Frontal cortex (tissue), 4 donors: ENCODE measurements around the gene SEL1L2. TPM values are rescaled to one million over a fixed set of nuclear protein-coding genes. Genes with fewer than 3 reads are reported as not detected.

Experiments used
- DNase-seq, 2 donors: peaks; one replicate each; pipeline ENCODE4 v3.0.0; 2012; ENCODE audit warnings: low spot score in 2 of 2
- FAIRE-seq: peaks from 2 replicates; lab custom pipeline; 2012; peaks lifted over from hg19 to GRCh38; lab: Jason Lieb, UNC
- total RNA-seq: library from RNA; depleted of rRNA; stranded (reverse); fragments of >200 nt; gene quantifications from one replicate; pipeline ENCODE4 v1.2.3, GENCODE V29; 2014
- donor health status: control.
- donor health status: control.
- donor health status: control.

SEL1L2 gene
- total RNA-seq, 1 donor from 2014 or later, result 0.41 TPM

DNA sequence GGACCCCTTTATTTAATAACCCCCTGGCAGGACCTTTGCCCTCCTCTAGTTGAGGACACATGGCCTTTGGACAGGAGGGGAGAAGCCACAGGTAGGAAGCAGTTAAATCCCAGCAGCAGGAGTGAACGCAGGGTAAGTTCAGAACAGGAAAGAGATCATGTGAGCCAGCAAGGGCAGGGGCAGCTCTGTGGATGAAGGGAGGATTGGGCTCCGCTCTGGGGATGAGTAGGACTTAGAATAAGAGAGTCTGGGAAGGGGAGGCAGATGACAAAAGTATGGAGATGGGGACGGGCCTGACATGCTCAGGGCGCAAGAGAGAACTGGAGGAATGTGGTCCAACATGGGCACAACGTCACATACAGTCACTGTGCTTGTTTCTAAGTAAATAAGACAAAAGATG lies 116.6 kb downstream of the SEL1L2 start:
- no peak for FAIRE-seq
- DNase-seq, result no peak

GRCh38 chr20:13870170-13870748 lies 120.2 kb downstream of the SEL1L2 start:
- no peak for DNase-seq
- FAIRE-seq, result no peak

- FAIRE-seq (no peak), DNase-seq (no peak)
Measured at GRCh38 chr20:13868331-13868730, 122.1 kb downstream of the SEL1L2 start.

- no peak for FAIRE-seq
Measured at GRCh38 chr20:13865791-13866351, 124.5 kb downstream of the SEL1L2 start.

DNA sequence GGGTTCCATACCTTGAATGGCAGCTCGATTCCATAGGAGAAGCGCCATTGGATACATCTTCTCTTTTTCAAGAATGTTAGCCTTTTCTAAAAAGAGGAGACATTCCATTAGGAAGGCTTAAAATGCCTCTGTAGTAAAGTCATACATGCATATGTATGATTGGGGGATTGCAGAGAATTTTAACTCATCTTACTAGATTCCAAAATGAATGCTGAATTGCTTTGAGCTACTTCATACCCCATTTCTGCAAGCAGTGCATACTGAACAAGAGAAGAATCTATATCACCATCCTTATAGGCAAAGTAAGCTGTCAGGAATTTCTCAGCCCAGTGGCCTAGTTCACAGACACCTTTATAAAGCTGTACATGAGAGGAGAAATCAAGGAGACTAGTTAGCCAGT lies 125.3 kb downstream of the SEL1L2 start:
- FAIRE-seq, result no peak
- DNase-seq, result no peak

More at GRCh38 chr20:13865791-13866351, 124.5 kb downstream of the SEL1L2 start:
- DNase-seq, result no peak

DNA sequence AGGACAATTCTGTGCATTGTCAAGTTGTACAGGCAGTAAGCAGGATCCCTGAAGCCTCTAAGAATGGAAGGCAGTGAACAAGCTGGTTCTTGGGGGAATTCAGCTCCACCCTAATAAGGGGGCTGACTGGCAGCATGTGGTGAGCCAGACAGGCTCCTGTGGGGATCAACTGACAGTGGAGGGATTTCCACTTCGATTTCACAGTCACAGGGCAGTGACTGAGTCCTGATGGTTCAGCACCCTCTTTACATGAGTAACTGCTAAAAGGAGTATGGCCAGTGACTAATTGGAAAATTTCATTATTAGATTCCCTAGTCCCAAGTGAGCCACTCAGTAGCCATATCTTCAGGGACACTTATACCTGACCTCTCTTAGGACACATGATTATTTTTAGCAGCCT lies 127.2 kb downstream of the SEL1L2 start:
- no peak for FAIRE-seq
- no peak for DNase-seq

GRCh38 chr20:13862245-13862644 lies 128.2 kb downstream of the SEL1L2 start:
- FAIRE-seq, result no peak
- DNase-seq, result no peak

DNA sequence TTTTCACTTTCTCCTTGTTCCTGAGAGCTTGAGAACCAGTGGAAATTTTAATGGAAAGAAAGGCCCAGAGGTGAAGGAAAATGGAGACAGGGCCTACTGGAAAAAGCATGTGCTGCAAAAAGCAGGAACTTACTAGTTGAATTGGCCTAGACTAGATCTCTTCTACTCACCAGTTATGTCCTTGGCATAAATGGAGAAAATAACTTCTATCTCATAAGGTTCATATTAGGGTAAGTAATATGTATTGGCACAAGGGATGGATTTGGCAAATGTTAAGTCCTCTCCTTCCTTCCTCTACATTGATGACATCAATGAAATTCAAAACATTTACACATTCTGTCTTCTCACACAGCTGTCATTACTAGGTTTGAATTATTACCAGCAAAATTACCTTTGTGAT lies 131.5 kb downstream of the SEL1L2 start:
- FAIRE-seq (no peak), DNase-seq (no peak)

DNA sequence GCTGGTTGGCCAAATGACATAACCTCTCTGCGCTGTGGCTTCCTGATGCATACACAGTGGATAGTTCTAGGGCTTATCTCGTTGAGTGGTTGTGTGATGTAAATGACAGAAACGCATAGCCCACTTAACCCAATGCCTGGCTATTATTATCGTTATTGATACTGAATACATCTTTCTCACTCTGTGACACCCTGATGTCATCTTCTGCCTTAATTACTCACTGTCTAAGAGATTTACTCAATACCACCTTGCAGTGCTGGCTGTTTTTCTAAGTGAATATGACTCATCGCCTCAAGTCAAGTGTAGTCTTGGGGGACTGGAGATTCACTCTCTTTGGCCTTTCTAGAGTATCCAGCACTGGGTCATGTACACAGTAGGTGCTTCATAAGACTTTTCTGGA lies 132.0 kb downstream of the SEL1L2 start:
- DNase-seq (no peak), FAIRE-seq (no peak)

DNA sequence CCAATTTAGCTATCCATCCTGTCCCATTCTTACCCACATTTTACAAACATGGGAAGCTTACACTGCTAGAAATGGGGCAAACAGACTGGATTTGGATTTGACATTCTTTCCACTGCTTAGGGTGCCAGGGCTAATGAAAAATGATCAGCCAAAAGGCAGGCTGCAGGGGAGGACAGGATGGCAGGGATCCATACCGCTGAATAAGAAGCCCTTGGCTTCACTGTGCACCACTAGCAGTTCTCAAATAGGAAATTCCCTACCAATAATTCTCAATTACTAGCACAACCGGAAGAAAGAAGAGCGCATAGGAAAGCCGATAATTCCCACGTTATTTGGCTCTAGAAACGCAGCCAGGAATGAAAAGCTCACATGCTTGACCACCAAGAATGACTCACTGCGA lies 132.5 kb downstream of the SEL1L2 start:
- no peak for DNase-seq
- FAIRE-seq, result no peak

DNA sequence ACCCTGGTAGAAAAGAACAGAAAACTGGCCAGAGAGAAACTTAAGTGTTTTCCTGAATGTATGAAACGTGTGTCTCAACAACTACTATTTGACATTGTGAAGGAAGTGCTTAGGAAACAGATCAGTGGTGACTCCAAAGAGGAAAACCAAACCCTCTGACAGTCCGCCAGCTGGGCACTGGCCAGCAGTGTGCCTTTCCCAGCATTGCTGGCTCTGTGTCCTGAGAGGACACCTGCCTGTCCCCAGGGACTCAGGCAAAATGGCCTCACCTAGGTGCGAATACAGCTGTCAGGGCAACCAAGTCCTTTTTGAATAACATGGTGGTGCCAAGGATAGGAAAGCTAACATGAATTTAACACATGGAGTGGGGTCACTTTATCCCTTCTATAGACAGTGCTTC lies 133.1 kb downstream of the SEL1L2 start:
- FAIRE-seq (no peak), DNase-seq (no peak)

DNA sequence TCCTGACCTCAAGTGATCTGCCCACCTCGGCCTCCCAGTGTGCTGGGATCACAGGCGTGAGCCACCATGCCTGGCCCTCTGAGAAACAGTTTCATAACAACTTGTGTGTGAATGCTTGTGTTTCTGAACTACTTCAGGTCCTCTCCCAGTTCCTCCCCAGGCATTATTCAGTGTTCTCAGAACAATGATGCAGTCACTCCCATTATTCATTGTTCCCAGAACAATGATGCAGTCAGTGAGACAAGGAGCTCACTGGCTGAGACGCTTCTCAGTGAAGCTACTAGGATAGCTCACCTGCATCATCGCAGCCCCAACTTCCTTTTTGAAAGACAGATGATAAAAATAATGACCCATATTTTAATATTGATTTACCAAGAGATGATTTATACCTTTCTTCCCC lies 134.1 kb downstream of the SEL1L2 start:
- DNase-seq (peak in 1 of 2 donors; percentile 12), FAIRE-seq (peak; percentile 49)

DNA sequence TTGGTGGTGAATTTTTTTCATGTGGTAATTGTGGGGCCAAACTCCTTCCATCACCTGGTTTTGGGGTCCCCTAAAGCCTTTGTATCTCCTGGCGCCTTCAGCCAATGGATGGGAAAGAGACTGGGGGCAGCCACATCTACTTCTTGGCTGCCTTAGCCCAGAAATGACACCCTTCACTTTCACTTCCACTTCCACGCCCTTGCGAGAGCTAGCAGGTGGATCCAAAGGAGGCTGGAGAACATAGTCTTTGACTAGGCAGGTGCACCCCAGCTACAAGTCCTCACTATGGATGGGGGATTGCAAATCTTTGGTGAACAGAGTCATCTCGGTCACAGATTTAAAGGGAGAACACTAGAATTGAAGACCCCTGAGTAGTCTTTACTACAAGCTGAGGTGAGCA lies 134.8 kb downstream of the SEL1L2 start:
- FAIRE-seq, result no peak
- DNase-seq, result no peak

- no peak for DNase-seq
- FAIRE-seq, result no peak
Measured at GRCh38 chr20:13852306-13852705, 138.1 kb downstream of the SEL1L2 start.

DNA sequence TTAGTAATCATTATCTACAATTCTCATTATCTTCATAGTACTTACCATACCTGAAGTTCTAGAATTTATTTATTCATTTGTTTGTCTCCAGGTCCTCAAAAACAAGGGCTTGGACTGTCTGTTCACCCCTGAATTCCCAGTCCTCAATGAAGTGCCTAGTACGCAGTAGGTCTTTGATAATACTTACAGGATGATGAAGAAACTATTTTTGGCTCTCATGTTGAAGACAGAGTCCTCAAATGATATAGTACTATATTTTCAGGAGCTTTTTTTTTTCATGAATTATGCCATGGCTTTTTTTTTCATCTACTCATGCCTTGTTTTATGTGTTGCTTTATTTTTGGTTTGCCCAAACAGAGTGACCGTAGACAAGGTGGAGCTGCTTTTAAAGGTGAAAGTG lies 139.1 kb downstream of the SEL1L2 start:
- no peak for FAIRE-seq
- DNase-seq, result no peak

GRCh38 chr20:13844296-13844695 lies 146.1 kb downstream of the SEL1L2 start:
- DNase-seq (no peak), FAIRE-seq (no peak)

DNA sequence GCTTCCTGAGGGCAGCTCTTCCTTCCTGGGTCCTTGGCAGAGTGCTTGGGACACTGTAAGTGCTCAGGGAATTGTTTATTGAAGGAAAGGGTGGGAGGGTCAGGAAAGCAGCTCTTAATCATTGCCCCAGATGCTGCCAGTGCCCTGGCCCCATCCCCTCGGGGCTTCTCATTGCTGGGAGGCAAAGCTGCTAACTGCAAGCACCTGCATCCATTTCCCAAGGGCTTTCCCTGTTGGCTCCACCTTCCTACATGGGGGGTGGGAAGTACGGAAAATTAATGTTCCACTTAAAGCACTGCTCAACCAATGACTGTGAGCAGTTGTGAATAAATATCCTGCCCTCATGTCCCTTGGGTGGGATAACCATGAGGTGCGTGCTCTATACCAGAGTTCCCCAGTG lies 149.2 kb downstream of the SEL1L2 start:
- DNase-seq (no peak), FAIRE-seq (no peak)

DNA sequence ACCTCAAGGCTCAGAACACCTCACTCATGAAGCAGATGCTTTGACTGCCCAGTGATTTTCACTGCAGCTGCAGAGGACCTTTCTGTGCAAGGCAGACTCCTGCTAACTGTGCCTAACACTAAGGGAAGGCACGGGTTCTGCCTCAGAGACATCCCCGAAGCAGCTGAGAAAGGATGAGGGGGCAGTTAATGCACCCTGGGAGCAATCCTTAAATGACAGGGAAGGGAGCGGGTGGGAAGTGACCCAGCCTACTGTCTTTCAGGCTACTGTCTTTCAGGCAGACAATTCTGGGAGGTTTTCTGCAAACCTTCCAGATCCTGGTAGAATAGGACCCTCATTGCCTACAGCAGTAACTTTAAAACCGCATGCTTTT lies 150.3 kb downstream of the SEL1L2 start:
- FAIRE-seq (no peak), DNase-seq (no peak)

DNA sequence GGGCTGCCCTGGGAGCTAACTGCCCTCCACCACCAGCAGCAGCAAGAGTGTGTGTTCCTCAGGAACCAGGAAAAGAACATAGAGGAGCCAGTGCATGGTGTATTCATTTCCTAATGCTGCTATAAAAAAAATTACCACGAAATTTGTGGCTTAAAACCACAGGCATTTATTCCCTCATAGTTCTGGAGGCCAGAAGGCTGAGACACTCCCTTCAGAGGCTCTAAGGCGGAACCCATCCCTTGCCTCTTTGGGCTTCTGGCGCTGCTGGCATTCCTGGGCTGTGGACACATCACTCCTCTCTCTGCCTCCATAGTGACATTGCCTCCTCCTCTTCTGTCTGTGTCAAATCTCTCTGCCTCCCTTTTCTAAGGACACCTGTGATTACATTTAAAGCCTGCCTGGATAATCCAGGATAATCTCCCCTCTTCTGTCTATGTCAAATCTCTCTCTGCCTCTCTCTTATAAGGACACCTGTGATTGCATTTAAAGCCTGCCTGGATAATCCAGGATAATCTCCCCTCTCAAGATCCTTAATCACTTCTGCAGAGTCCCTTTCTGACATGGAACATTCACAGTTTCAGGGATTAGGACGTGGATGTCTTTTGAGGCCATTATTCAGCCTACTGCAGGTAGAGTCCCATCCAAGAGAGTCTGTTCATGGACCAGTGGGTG lies 150.9 kb downstream of the SEL1L2 start:
- DNase-seq, result no peak
- FAIRE-seq, result no peak

DNA sequence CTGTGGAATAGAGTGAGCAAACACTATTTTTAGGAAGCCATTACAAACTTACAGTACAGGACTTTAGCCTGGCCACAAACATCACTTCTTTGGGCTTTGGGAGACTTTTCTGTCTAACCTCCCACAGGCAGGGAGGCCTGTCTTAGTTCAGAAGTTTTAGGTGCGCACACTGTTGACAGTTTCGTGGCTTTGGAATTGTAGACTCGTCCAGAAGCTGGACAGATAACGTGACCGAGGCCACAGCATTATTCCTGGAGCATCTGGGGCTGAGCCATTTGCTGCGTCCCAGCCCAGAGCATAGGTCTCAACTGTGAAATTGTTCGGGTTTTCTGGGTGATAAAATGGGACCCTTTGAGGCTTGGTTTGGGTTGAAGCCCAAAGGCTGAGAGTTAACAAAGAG lies 151.8 kb downstream of the SEL1L2 start:
- FAIRE-seq, result no peak

DNA sequence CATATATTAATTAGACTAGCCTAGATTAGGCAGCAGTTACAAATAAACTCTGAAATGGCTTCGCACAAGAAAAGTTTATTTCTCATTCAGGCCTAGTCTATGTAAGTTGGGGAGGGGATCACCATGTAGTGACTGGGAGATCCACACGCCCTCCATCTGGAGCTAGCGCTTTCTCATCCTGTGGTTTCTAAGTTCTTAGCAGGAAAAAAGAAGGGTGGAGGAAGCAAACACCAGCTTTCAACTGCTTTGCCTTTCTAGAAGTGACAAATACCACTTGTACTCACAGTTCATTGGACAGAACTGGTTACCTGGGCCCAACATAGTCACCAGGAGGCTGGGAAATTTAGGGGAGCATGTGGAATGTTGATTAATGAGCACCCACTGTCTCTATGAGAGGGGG lies 158.9 kb downstream of the SEL1L2 start:
- FAIRE-seq (no peak), DNase-seq (no peak)

More for the DNA sequence above, 151.8 kb downstream of the SEL1L2 start:
- DNase-seq, result no peak

DNA sequence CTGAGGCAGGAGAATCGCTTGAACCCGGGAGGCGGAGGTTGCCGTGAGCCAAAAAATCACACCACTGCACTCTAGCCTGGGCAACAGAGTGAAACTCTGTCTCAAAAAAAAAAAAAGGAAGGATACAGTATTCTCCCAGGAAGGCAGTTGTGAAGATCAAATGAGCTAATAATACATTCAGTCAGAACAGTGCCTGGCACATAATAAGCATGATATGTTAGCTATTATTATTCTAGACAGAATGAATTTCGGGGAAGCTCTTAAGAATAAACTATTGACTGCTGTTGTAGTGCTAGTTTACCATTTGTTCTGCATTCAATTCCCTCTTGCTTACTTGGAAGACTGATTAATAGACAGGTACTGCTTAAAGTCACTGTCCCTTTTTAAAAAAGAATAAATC lies 164.9 kb downstream of the SEL1L2 start:
- DNase-seq (no peak), FAIRE-seq (no peak)
